CD4-positive, alpha-beta T cell (primary cell): Measurements from ENCODE around the gene HES3. TPM values are rescaled to one million over a fixed set of nuclear protein-coding genes. Genes with fewer than 3 reads are reported as not detected.

Experiments
- ATAC-seq: fragments of 200-7000 bp; cut with Tn5 transposase; one replicate; pipeline ENCODE4 v1.10.0; 2022; ENCODE audit warnings: mild to moderate bottlenecking; ENCODE audit not compliant: poor library complexity
- CTCF ChIA-PET: fragments of 350-600 bp; sonication (Branson Sonifier 250); formaldehyde crosslinking; loops from one replicate; lab custom pipeline; 2021; ENCODE audit warnings: antibody characterized with exemption, inconsistent platforms; lab: Charles Lee
- POLR2A ChIA-PET: fragments of 350-600 bp; sonication (Branson Sonifier 250); formaldehyde crosslinking; loops from one replicate; lab custom pipeline; 2021; ENCODE audit warnings: antibody characterized with exemption, inconsistent platforms; lab: Charles Lee
- DNase-seq, 14 experiments: peaks; one replicate each; pipeline ENCODE4 v3.0.0-alpha.2; 2013 to 2020; ENCODE audit warnings: mixed read lengths in 2 of 14
- H3K27ac ChIP-seq, 2 donors: one replicate each; pipeline versions ENCODE4 v1.5.1 to v1.7.0; 2013; ENCODE audit warnings: low read length in 2 of 2, low read depth in 1 of 2, mild to moderate bottlenecking in 1 of 2
- H3K27me3 ChIP-seq, 2 experiments: 1 replicate in 1 of 2; 2 replicates in 1 of 2; pipeline versions ENCODE4 v1.6.1 to v1.7.0; 2013; ENCODE audit warnings: low read length in 2 of 2, control low read depth in 1 of 2, mild to moderate bottlenecking in 1 of 2, moderate library complexity in 1 of 2; ENCODE audit not compliant: insufficient read depth in 2 of 2, control insufficient read depth in 1 of 2
- H3K36me3 ChIP-seq: one replicate; pipeline ENCODE4 v1.6.1; 2013; ENCODE audit warnings: low read length, control low read depth; ENCODE audit not compliant: insufficient read depth
- H3K4me1 ChIP-seq: one replicate; pipeline ENCODE4 v1.6.1; 2013; ENCODE audit warnings: low read length, control low read depth; ENCODE audit not compliant: insufficient read depth
- H3K4me3 ChIP-seq: one replicate; pipeline ENCODE4 v1.5.1; 2013; ENCODE audit warnings: mild to moderate bottlenecking, low read length, moderate library complexity
- H3K9me3 ChIP-seq, 2 experiments: 1 replicate in 1 of 2; 2 replicates in 1 of 2; pipeline versions ENCODE4 v1.6.1 to v1.7.0; 2013; ENCODE audit warnings: low read length in 2 of 2, mild to moderate bottlenecking in 2 of 2, control low read depth in 1 of 2, moderate library complexity in 1 of 2; ENCODE audit not compliant: control insufficient read depth in 1 of 2, insufficient read depth in 1 of 2
- H3K27ac Mint-ChIP-seq: one replicate; pipeline ENCODE4 v1.8.0; 2020; ENCODE audit warnings: mixed read lengths
- H3K27me3 Mint-ChIP-seq: one replicate; pipeline ENCODE4 v1.8.0; 2021; ENCODE audit warnings: mixed read lengths
- H3K36me3 Mint-ChIP-seq: one replicate; pipeline ENCODE4 v1.8.0; 2021; ENCODE audit warnings: low read depth, mixed read lengths
- H3K4me1 Mint-ChIP-seq: one replicate; pipeline ENCODE4 v1.8.0; 2021; ENCODE audit warnings: low read depth, mixed read lengths
- H3K4me3 Mint-ChIP-seq: one replicate; pipeline ENCODE4 v1.8.0; 2020; ENCODE audit warnings: mild to moderate bottlenecking, mixed read lengths
- H3K9me3 Mint-ChIP-seq: one replicate; pipeline ENCODE4 v1.8.0; 2020; ENCODE audit warnings: mixed read lengths
- intact Hi-C, 2 experiments: fragments of 100-400 bp; cut with DNase I in 1 of 2; cut with micrococcal nuclease in 1 of 2; formaldehyde crosslinking; loops; one replicate each; pipeline versions ENCODE4 v1.15.1 to v1.9.0; 2023 to 2025; cut with DNase I, micrococcal nuclease
- total RNA-seq, 174 experiments: library from RNA in 2 of 174; stranded (reverse) in 2 of 174; gene quantifications; one replicate each; pipeline ENCODE4 v1.2.3 and lab custom pipeline; 2021 to 2026
- TF ChIP-seq, protein P1 (sequence below): fragments of 200-600 bp; IDR thresholded peaks from one replicate; pipeline ENCODE4 v1.8.0; 2022; ENCODE audit warnings: antibody characterized with exemption, mild to moderate bottlenecking

HES3 gene
- total RNA-seq, 2 experiments from 2014 or later = not detected

DNA sequence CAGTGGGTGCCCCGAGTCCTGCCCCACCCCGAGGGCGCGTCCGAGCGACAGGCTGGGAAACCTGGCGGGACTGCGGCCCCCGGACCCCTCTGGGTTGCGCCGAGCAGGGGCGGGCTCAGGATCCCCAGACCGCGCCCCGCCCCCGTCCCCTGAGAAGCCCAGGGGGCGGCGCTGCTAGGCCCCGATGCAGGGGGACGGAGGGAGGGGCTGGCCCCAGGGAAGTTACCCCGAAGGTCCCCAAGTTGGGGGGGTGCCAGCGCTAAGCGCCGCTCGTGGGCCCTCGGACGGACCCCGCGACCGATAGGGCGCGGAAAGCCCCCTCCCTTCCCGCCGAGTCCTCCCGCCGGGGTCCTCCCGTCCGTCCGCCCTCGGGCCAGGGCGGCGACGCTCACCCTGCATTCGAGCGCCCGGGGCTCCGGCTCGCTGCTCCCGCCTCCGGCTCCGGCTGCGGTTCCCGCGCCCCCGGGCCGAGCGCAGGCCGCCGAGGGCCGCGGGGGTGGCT, 16.5 kb downstream of the HES3 start:
- Histone ChIP-seq H3K9me3 (no peaks in the 10 kb centered on the region), H3K27ac (no peak overlapping the region), H3K36me3 (no peaks in the 10 kb centered on the region), H3K4me1 (peaks cover 18% of the 10 kb centered on the region), H3K27me3 (peaks cover 12 to 13% of the 10 kb centered on the region in 2 experiments), H3K4me3 (peak overlapping the region; percentile 46)
- Mint-ChIP-seq H3K4me3 (no peak overlapping the region), H3K36me3 (no peaks in the 10 kb centered on the region), H3K9me3 (no peaks in the 10 kb centered on the region), H3K27ac (no peak overlapping the region), H3K27me3 (peaks cover 11% of the 10 kb centered on the region), H3K4me1 (peaks cover 4% of the 10 kb centered on the region)
- TF ChIP-seq, protein P1, sequence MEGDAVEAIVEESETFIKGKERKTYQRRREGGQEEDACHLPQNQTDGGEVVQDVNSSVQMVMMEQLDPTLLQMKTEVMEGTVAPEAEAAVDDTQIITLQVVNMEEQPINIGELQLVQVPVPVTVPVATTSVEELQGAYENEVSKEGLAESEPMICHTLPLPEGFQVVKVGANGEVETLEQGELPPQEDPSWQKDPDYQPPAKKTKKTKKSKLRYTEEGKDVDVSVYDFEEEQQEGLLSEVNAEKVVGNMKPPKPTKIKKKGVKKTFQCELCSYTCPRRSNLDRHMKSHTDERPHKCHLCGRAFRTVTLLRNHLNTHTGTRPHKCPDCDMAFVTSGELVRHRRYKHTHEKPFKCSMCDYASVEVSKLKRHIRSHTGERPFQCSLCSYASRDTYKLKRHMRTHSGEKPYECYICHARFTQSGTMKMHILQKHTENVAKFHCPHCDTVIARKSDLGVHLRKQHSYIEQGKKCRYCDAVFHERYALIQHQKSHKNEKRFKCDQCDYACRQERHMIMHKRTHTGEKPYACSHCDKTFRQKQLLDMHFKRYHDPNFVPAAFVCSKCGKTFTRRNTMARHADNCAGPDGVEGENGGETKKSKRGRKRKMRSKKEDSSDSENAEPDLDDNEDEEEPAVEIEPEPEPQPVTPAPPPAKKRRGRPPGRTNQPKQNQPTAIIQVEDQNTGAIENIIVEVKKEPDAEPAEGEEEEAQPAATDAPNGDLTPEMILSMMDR = no peak
- ATAC-seq (peak; percentile 22), DNase-seq (peak in 3 of 14 experiments; percentile 13 to 59 (median 39))
- CTCF ChIA-PET = interaction anchor here (2.9 kb wide), 1 partner anchor 16 kb away, joined by 7 read pairs; no protein-coding TSS in a partner anchor
- intact Hi-C loops = no loop called here
- POLR2A ChIA-PET = no interaction called here

DNA sequence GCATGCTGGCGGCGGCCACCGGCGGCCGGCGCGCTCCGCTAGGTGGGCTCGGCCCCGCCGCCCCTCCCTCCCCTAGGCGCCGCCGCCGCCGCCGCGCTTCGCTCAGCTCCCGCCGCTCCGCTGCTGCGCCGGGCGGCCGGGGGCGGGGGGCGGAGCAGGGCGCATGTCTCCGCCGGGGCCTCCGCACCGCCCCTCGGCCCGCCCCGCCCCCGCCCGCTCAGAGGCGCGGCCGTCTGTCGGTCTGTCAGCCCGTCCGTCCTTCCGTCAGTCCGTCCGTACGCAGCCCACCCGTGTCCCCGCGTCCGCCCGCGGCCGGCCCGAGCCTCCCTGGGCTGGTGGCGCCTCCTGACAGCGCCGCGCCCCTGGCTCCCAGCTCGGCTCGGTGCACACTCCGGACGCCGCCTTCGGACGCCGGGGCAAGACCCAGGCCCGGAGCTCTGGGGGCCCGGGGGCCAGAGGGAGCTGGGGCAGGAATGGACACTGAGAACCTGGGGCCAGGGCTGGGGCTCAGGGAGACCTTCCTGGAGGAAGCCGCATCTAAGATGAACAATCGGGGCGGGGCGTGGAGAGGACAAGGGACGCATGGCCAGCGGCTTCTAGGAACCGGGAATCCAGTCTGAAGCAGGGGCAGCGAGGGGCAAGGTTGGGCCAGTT, 17.1 kb downstream of the HES3 start, which contains the start of gene GPR153:
Gene GPR153 (minus strand): TSS at position 138 of the 654 bp plus-strand sequence. CDS start 6,193 bp downstream, outside the sequence.
- Mint-ChIP-seq H3K27ac (no peak within 1 kb of the TSS), H3K27me3 (peaks cover 11% of the 10 kb centered on the region), H3K36me3 (no peaks in the 10 kb centered on the region), H3K4me1 (peaks cover 4% of the 10 kb centered on the region), H3K4me3 (peak within 1 kb of the TSS; percentile 80), H3K9me3 (no peaks in the 10 kb centered on the region)
- ChIA-PET POLR2A (no interaction called here), CTCF (interaction anchor here (2.9 kb wide), 1 partner anchor 16 kb away, joined by 7 read pairs; no protein-coding TSS in a partner anchor)
- TF ChIP-seq, protein P1 = no peak
- peak in 8 of 14 experiments; percentile 17 to 76 (median 45) for DNase-seq
- Histone ChIP-seq H3K27me3 (peaks cover 12 to 13% of the 10 kb centered on the region in 2 experiments), H3K4me1 (peaks cover 18% of the 10 kb centered on the region), H3K36me3 (no peaks in the 10 kb centered on the region), H3K4me3 (peak within 1 kb of the TSS; percentile 46), H3K9me3 (no peaks in the 10 kb centered on the region), H3K27ac (no peak within 1 kb of the TSS)
- intact Hi-C loops = no loop called here
- ATAC-seq = peak; percentile 63

DNA sequence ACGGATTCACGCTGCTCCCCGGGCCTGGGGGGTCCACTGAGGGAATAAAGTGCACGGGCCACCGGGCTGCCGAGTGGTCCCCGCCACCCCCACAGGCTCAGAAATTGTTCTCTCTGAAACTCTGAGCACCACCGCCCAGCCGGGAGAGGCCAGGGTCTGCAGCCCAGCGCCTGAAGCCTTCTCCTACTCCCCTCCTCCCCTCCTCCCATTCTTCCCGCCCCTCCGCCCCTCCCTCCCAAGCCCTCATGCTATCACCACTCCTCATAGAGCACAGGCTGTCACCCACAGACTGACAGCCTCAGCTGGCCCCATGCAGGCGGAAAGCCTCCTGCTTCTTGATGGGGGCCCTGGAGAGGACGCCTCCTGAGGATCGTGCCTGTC, 17.6 kb downstream of the HES3 start:
- Histone ChIP-seq H3K27ac (no peak overlapping the region), H3K4me1 (peaks cover 18% of the 10 kb centered on the region), H3K4me3 (peak overlapping the region; percentile 16), H3K9me3 (no peaks in the 10 kb centered on the region), H3K36me3 (no peaks in the 10 kb centered on the region), H3K27me3 (peaks cover 12 to 13% of the 10 kb centered on the region in 2 experiments)
- H3K27me3 Mint-ChIP-seq = peaks cover 11% of the 10 kb centered on the region
- peaks cover 4% of the 10 kb centered on the region for H3K4me1 Mint-ChIP-seq
- no peaks in the 10 kb centered on the region for H3K36me3 Mint-ChIP-seq
- no peaks in the 10 kb centered on the region for H3K9me3 Mint-ChIP-seq
- no peak overlapping the region for H3K27ac Mint-ChIP-seq
- peak overlapping the region; percentile 80 for H3K4me3 Mint-ChIP-seq
- intact Hi-C loops = no loop called here
- ATAC-seq (no peak), DNase-seq (no peak)
- CTCF ChIA-PET = interaction anchor here (2.9 kb wide), 1 partner anchor 17 kb away, joined by 7 read pairs; no protein-coding TSS in a partner anchor
- TF ChIP-seq, protein P1 = no peak
- POLR2A ChIA-PET = no interaction called here
